Activated T-cell treated with anti-CD3 and anti-CD28 coated beads for 4 hours (primary cell): ENCODE results near the gene PYGM.

Experiments
- DNase-seq: peaks from one replicate; pipeline ENCODE4 v3.0.0-alpha.2; 2020

The PYGM gene

DNA sequence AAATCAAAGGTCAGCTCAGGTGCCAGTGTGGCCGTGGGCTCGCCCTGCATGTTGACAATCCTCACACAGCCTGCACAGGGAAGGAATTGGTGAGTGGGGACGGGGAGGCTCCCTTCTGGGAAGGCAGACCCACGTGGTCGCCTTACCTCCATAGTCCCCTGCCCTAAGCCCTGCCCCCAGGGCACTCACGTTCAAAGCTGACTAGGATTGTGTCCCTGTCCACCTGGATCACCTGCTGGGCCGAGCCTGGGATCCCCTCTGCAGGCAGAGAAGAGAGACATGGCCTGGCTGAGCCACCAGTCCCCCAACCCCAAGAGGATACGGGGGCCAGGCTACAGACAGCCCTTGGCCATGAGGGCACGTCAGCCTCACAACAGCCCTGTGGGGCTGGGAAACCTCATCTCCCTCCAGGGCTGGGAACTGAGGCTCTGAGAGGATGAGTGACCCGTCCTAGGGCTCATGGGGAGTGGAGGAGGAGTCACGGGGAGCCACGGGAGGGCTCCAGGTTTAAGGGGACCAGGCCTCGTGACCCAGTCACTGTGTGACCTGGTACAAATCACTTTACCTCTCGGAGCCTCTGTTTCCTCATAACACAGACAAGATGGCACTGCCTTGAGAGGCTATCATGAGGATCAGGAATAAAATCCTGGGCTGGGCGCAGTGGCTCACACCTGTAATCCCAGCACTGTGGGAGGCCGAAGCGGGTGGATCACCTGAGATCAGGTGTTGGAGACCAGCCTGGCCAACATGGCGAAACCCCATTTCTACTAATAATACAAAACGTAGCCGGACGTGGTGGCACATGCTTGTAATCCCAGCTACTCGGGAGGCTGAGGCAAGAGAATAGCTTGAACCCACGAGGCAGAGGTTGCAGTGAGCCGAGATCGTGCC is 30.7 kb upstream of the PYGM start:
- DNase-seq, result no peak

DNA sequence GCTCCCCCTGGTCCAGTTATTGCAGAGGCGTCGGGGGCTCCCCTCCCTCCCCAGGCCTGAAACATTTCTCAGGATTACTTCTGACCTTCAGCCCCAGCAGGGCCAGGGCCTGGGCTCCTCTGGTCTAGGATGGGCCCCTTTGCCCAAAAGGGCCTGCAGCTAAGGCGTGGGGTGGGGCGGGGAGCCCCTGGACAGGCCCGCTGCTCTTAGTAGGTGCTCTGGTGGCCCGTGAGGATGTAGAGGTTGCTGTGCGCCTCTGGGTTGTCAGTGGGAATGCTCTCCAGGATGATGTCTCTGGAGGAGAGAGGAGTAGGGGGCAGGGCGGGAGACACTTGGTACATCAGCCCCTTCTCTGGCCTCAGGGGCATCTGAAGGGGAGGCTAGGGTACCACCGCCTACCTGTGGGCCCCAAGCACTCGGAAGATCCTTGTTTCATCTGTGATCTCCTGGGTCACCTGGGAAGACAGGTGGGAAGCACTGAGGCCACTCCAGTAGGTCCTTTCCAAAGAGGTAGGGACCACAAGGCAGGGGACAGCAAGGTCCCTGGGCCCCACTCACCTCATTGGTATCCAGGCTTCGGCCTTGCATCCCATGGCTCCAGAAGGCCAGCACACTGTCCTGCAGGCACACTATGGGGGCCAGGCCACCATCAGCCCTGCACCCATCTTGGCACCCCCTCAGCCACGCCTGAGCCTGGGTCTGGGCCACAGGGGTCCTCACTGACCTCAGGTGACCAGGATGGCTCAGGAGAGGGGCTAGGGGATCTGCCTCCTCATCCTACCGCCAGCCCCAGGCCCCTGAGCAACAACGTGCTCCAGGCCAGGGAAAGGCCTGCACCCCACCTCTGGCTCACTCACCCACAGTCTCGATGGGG is 29.8 kb upstream of the PYGM start:
- DNase-seq, result no peak

DNA sequence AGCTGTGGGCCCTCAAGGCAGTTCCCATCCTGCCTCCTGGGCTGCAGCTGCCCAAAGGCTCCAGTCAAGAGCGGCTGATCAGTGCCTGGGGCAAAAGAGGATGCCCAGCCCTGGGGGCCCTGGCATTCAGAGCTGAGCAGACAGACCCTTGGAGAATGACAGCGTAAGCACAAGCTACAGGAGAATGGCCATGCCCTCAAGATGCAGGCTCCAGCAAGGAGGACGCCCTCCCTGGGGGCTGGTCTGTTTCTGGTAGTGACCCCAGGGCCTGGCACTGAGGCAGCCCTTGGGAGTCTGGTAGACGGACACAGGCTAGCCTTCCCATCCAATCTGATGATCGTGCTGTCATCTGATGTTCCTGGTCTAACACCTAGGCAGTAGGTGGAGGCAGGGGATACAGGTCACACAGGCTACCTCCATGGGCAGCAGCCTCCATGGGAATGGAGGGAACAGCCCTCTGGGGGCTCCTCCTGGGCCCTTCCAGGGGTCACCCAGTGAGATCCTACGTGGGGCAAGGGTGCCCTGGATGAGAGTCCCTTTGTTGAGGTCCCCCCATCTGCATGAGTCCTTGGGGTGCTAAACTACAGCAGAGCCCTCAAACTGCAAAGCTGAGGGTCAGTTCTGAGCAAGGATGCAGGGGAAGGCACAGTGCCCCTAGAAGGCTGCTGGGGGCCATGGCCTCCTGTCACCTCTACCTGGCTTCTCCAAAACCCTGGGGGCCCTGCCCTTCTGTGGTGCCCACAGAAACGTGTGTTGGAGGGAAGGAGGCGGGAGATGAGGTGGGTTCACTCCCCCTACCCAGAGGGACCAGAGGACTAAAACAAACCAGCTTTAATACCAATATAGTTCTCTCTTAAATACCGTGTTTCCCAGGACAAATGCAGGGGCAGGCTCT is 28.8 kb upstream of the PYGM start:
- no peak for DNase-seq

DNA sequence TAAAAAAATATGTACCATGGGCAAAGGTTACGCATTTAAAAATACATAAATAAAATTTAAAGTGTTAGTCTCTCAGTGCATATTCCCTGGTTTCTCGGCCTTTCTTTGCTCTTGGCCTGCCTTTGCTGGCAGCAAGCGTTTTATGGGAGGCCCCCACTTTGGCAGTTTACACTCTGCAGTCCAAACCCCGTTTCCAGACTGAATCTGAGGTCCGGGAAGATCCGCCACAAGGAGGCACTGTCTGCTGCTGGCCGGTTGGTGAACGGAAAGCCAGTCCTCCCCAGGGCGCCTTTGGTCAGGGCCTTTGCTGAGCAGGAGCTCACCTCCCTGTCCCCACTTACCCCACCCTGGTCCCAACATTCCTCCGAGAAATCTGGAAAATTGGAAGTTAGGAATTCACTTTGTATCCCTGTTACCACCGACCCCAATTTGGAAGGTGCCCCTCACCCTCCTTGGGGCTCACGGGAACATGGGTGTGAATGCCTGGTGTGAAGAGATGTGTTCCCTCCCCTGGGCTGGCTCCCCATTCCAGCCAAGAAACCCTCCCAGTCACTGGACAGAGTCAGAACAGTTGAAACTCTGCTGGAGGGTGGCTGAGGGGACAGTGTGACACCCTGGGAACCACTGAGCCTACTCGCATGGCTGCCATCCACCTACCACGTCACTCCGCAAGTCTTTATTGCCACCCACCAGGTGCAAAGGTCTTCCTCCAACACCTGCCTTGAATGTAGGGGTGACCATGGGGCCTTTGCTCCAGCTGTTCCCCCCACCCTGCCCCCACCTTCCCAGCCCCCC is 27.9 kb upstream of the PYGM start:
- DNase-seq, result no peak

GRCh38 chr11:64786308-64786707 is 26.5 kb upstream of the PYGM start:
- no peak for DNase-seq

DNA sequence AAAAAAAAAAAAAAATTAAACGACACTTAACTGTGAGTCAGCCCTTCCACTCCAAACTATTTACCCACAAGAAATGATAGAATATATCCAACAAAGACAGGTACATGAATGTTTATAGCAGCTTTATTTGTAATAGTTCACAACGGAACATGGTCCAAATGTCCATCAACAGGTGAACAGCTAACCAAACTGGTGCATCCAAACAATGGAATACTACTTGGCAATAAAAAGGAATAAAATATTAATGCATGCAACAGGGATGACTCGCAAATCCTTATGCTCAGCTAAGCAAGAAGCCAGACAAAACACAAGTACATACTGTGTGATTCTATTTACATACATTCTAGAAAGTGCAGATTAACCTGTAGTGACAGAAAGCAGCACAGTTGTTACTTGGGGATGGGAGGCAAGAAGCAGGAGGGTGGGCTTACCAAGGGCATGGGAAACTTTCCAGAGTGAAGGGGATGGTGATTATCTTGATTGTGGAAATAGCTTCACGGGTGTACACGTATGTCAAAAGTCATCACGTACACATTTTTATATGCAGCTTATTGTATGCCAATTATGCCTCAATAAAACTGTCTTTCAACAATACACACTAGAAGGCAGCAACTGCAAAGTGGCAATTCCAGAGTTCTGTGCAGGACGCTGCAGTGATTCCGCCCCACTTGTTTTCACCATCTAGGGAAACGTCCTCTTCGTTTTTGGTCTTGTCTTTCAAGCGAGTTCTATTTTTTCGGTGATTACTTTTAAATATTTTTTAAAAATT is 25.2 kb upstream of the PYGM start:
- DNase-seq, result no peak

DNA sequence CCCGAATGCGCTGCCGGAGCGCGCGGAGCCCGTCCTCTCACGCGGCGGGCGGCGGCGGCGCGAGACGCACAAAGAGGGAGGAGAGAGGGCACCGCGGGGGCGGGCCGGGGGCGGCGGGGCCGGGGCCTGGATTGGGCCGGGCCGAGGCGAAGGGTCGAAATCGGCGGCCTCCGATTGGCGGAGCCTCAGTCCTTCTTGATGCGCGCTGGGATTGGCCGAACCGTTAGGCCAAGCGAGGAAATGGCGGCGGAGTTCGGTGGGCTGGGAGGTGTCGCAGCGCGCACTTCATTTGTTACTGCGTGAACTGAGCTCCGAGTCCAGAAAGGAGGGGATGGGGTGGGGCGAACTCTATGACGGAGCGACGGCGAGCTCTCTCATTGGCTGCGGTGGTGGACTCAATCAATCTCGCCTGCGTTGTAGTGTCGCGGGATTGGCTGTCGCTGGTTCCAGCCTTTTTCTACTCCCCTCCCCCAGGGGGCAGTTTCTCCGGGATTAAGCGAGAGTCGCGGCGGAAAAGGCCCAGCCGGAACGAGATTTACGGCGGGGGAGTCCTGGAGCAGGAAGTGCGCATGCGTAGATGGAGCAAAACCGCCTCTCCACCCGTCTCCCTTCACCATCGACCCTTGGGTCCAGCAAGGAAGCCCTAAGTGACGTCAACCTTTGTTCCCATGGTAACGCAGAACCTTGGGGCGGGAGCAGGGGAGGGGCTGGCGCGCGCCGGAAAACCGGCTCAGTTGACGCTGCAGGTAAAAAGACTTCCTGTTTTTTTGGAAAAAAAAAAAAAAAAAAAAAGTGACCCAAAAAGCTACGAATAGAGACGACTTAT is 18.9 kb upstream of the PYGM start, which contains the start of gene SF1:
Gene SF1 (minus strand): TSS at position 70 of the 826 bp plus-strand sequence. CDS start 150 bp downstream, outside the sequence.
- peak; percentile 97 for DNase-seq

DNA sequence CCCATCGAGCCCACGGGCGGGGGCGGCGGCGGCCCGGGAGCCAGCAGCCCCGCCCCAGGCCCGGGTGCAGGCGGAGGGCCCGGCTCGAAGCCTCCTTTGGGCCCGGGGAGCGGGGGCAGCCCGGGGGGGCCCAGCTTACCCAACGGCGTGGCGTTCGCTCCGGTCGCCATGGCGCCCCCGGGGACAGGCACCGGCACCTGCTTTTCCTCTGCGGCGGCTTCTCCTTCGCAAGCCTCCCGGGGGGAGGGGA is 18.4 kb upstream of the PYGM start:
- no peak for DNase-seq

GRCh38 chr11:64777449-64778222 is 17.9 kb upstream of the PYGM start:
- peak; percentile 65 for DNase-seq

DNA sequence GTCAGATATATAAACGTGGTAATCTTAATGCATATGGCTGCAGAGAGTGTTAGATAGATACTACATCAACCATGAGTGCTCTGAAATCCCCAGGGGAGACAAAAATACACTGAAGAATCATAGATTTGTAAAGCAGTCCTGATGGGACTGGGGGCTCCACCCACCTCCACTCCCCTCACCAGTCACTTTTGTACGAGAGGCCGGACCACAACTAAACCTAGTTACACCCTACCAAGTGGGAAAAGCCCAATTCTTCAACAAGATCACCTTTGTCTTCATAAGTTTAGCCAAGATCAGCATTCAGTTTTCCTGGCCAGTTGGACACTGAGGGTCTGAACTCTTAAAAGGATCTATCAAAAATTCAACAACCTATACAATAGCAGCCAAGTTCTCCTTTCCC is 17.1 kb upstream of the PYGM start:
- no peak for DNase-seq

- DNase-seq, result no peak
Observed at GRCh38 chr11:64776425-64776824, 16.7 kb upstream of the PYGM start.

DNA sequence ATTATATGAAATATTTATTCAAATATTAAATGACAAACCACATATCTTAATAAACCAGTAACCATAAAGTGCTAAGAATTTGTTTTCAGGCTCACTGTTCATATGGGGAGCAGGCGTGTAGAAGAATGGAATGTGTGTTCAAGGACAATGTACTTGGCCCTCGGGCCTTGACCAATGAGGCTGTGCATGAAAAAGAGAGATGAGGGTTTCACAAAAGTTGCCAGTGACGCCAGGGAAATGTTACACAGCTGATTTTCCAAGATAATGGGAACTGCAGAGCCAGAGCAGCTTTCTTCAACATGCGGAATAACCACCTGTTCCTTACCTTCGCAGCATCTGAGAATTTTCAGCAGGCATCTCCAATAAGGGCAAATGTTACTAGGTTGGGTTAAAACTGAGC is 14.4 kb upstream of the PYGM start:
- no peak for DNase-seq

DNA sequence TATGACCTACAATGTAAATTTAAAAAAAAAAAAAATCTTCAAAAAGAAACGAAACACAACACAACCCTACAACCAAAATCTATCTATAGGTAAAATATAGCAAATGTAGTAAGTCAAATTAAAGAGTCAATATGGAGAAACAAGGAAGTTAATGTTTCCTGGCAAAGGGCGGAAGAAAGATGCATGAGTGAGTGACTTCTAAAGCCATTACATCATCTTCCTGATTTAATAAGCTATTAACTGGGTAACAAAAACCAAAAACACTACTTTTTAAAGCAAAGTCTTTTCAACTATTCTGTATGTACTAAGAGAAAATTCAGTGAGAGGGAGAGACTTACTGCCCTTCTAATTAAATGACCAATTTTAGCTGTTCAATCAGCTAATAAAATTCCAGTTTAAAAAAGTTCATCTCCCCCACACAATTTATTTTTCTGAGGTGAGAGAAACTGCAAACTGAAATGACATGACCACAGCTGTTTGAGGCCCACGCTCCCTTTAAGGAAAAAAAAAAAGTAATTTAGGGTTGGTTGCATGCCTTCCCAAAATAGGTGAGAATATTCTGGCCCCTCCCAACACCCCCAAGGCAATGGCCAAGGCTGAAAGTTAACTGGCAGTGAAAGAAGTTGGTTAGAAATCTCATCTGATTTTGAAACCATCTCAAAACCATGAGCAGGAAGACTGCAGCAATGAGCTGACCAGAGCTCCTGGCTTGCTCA is 12.7 kb upstream of the PYGM start:
- DNase-seq, result no peak

DNA sequence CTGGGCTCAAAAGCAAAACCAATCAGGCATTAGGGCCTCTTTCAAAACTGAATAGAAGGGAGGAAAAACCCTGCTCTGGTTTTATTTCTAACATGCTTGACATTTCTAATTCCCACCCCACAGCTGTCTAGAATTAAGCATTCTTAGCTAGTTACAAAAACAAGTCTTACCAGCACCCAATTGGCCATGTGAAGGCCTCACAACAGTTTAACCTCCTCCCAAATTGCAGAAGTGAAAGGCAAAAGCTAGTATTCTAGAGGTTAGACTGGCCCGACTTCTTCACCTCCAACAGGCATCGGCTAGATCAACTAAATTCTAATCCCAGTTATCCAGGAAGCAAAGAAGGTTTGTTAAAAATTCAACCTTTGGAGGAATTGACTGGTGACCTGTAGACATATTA is 12.1 kb upstream of the PYGM start:
- no peak for DNase-seq

DNA sequence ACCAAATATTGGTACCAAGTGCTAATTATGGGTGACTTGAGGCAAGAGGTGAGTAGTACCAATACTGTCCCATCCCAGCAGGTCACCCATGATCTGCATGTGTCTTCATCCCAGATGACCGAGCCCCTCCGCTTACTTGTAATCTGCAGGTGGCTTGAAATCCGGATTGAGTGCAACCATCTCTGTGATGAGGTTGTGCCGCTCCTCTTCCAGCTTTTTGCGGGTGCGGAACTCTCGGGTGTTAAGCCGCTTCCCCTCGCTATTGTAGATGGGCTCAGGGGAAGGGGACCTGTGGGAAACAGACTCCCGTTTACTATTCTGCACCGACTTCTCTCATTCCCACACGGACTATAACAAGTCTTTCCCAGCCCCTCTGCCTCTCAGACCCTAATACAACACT is 10.3 kb upstream of the PYGM start:
- no peak for DNase-seq

- DNase-seq, result no peak
Observed at GRCh38 chr11:64769283-64769682, 9.5 kb upstream of the PYGM start.

DNA sequence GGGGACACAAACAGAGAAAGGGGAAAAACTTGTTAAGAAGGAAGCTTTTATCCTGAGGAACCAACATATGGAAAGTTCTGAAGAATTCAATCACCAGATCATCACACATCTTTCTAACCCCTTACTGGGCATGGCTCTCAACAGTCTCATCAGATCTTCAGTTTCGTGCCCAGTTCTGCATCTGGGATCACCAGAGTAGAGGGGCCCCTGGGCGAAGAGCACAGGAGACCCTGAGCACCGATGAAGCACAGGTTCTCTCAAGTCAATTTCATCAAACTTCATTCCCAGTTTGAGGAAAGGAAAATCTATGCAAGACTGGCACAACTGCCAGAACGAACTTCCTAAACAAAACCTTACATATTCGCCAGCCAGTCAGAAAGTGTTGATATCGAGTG is 8.5 kb upstream of the PYGM start:
- DNase-seq, result no peak

DNA sequence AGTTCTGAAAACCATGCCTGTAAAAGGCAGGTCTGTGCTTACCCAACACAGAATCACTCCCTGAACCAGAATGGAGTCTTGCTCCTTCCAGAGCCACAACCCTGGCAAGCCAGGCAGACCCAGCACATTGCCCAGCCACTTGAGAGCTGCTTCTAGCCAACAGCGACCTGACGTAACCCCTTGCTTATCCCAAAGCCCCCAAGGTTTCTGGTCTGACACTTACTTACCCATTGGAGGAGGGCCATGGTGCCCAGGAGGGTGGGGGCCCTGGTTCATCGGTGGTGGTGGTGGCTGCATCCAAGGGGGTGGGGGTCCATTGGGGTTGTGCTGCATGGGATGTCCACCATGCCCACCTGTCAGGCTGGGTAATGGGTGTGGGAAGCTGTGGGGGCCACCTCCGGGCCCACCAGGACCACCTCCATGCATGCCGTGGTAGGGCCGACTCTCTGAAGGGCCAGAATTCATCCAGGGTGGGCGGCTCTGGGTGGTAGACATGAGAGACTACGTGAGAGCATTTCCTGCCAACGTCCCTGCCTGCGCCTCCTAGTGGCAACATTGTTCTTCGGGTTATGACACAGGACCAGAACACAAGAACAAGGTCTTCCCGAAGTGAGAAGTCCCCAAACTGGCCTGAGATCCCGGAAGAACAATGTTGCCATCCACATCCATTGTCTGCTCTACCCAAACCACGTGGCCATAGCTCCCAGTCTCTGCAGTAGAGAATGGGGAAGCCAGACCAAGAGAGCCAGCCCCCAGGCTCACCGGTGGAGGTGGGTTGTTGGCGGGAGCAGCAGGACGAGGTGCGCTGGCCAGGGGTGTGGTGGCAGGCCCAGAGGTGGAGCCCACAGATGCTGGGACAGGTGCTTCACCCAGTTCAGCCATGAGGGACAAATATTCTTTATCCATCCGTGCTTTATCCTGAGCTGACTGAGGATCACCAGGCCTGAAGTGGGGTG is 7.8 kb upstream of the PYGM start:
- DNase-seq, result peak; percentile 74
